A549 (cell line): ENCODE measurements around the gene ADAM12. TPM values are rescaled to one million over a fixed set of nuclear protein-coding genes. Genes with fewer than 3 reads are reported as not detected.

ENCODE experiments used
- ATAC-seq, 2 experiments: fragments of 200-7000 bp in 1 of 2; fragments of >200 bp in 1 of 2; cut with Nextera tagmentation in 1 of 2; cut with Tn5 transposase in 1 of 2; 3 replicates each; pipeline versions ENCODE4 v1.8.0 to v1.9.1; 2018 to 2020; ENCODE audit warnings: mild to moderate bottlenecking in 1 of 2, moderate library complexity in 1 of 2
- CTCF ChIA-PET: fragments of 300-600 bp; sonication (Branson Sonifier 250); formaldehyde crosslinking; extraction: SDS; loops from one replicate; lab custom pipeline; 2021; ENCODE audit warnings: antibody characterized with exemption, inconsistent platforms; lab: Yijun Ruan, JAX
- POLR2A ChIA-PET: fragments of 350-600 bp; formaldehyde crosslinking; extraction: SDS; loops from one replicate; lab custom pipeline; 2021; ENCODE audit warnings: antibody characterized with exemption, inconsistent platforms; lab: Yijun Ruan, JAX
- DNase-seq, 2 experiments: peaks; one replicate each; pipeline versions ENCODE4 v3.0.0 to v3.0.0-alpha.2; 2011 to 2016; ENCODE audit warnings: low read depth in 1 of 2, low spot score in 1 of 2
- FAIRE-seq: peaks from 2 replicates; lab custom pipeline; 2011; peaks lifted over from hg19 to GRCh38; lab: Jason Lieb, UNC
- H3K27ac ChIP-seq, 2 experiments: fragments of >200 bp; sonication (Bioruptor Twin); formaldehyde crosslinking; 3 replicates each; pipeline ENCODE4 v1.5.1; 2016 to 2017
- H3K4me1 ChIP-seq: fragments of >200 bp; sonication (Bioruptor Twin); formaldehyde crosslinking; 3 replicates; pipeline ENCODE4 v1.6.1; 2016
- H3K4me2 ChIP-seq: fragments of >200 bp; sonication (Bioruptor Twin); formaldehyde crosslinking; 3 replicates; pipeline ENCODE4 v1.6.1; 2016
- H3K4me3 ChIP-seq: fragments of >200 bp; sonication (Bioruptor Twin); formaldehyde crosslinking; 3 replicates; pipeline ENCODE4 v1.5.1; 2016
- H3K9me3 ChIP-seq: fragments of >200 bp; sonication (Bioruptor Twin); formaldehyde crosslinking; 3 replicates; pipeline ENCODE4 v1.6.1; 2016
- ATOH8 ChIP-seq: fragments of 250-450 bp; sonication (Bioruptor Pico); IDR thresholded peaks from 2 replicates; pipeline ENCODE4 v1.5.0; 2020; ENCODE audit warnings: low read depth, mild to moderate bottlenecking, moderate library complexity
- CEBPB ChIP-seq, 2 experiments: fragments of >200 bp in 1 of 2; sonication (Bioruptor Twin) in 1 of 2; formaldehyde crosslinking in 1 of 2; IDR thresholded peaks; 2 replicates each; pipeline ENCODE4 v1.6.1; 2012 to 2016
- CHD4 ChIP-seq: fragments of 200-600 bp; sonication (generic); IDR thresholded peaks from 2 replicates; pipeline ENCODE4 v1.6.1; 2016; ENCODE audit warnings: antibody characterized with exemption, mild to moderate bottlenecking, borderline replicate concordance
- CTCF ChIP-seq: fragments of >200 bp; sonication (Bioruptor Twin); formaldehyde crosslinking; IDR thresholded peaks from 3 replicates; pipeline ENCODE4 v1.5.1; 2016
- FOSB ChIP-seq: fragments of 250-450 bp; sonication (Bioruptor Pico); IDR thresholded peaks from 2 replicates; pipeline ENCODE4 v1.5.0; 2020; ENCODE audit warnings: mild to moderate bottlenecking, moderate library complexity
- FOSL2 ChIP-seq, 2 experiments: fragments of 450-650 bp in 1 of 2; fragments of >200 bp in 1 of 2; sonication (Bioruptor Twin) in 1 of 2; formaldehyde crosslinking; IDR thresholded peaks; 2 replicates each; pipeline versions ENCODE4 v1.5.0 to v1.6.1; 2016 to 2020; ENCODE audit warnings: mild to moderate bottlenecking in 1 of 2, moderate library complexity in 1 of 2
- FOXS1 ChIP-seq: fragments of 250-450 bp; sonication (Bioruptor Pico); IDR thresholded peaks from 2 replicates; pipeline ENCODE4 v1.5.0; 2020; ENCODE audit warnings: mild to moderate bottlenecking, moderate library complexity
- GATA3 ChIP-seq: IDR thresholded peaks from 2 replicates; pipeline ENCODE4 v1.6.1; 2012; ENCODE audit warnings: borderline replicate concordance
- JUNB ChIP-seq: fragments of >200 bp; sonication (Bioruptor Twin); formaldehyde crosslinking; IDR thresholded peaks from 2 replicates; pipeline ENCODE4 v1.6.1; 2016
- KDM5A ChIP-seq: fragments of 200-600 bp; sonication (generic); IDR thresholded peaks from 2 replicates; pipeline ENCODE4 v1.6.1; 2016; ENCODE audit warnings: antibody characterized with exemption, mild to moderate bottlenecking
- MAFK ChIP-seq: fragments of 450-650 bp; IDR thresholded peaks from 2 replicates; pipeline ENCODE4 v1.6.1; 2014; ENCODE audit not compliant: partially characterized antibody
- MAX ChIP-seq: IDR thresholded peaks from 2 replicates; pipeline ENCODE4 v1.6.1; 2012
- MAZ ChIP-seq: fragments of 150-350 bp; IDR thresholded peaks from 2 replicates; pipeline ENCODE4 v1.6.1; 2014; ENCODE audit warnings: antibody characterized with exemption, low read depth, low read length, borderline replicate concordance
- POLR2AphosphoS2 ChIP-seq: conservative IDR thresholded peaks from 2 replicates; pipeline ENCODE4 v1.6.1; 2012; ENCODE audit warnings: low read length, improper control_type of control experiment, inconsistent platforms
- RAD21 ChIP-seq, 2 experiments: fragments of >200 bp in 1 of 2; sonication (Bioruptor Twin) in 1 of 2; formaldehyde crosslinking in 1 of 2; IDR thresholded peaks in 1 of 2; conservative IDR thresholded peaks in 1 of 2; 2 replicates in 1 of 2; 3 replicates in 1 of 2; pipeline ENCODE4 v1.6.1; 2012 to 2018; ENCODE audit warnings: inconsistent platforms in 1 of 2
- RNF2 ChIP-seq: fragments of 200-600 bp; sonication (generic); IDR thresholded peaks from 2 replicates; pipeline ENCODE4 v1.6.1; 2016; ENCODE audit warnings: low read depth, mild to moderate bottlenecking, antibody characterized with exemption, moderate library complexity, borderline replicate concordance
- SMC3 ChIP-seq: fragments of >200 bp; sonication (Bioruptor Twin); formaldehyde crosslinking; IDR thresholded peaks from 3 replicates; pipeline ENCODE4 v1.6.1; 2018; ENCODE audit warnings: inconsistent platforms
- WGBS: methylation state at CpG from one replicate; pipeline ENCODE4 v1.1.6; 2017; ENCODE audit errors: missing lambda C conversion rate; 5-methylcytosine and 5-hydroxymethylcytosine counted together
- polyA plus RNA-seq, 4 experiments: library from polyadenylated mRNA; depleted of rRNA in 3 of 4; stranded (reverse); fragments of >200 nt; fragmentation: RNase III in 1 of 4; extraction: RNeasy Plus Mini Kit Qiagen cat#74134 plus additional on column Dnase treatment in 1 of 4; gene quantifications; 2 replicates in 3 of 4; 3 replicates in 1 of 4; pipeline ENCODE4 v1.2.3, GENCODE V29; 2011 to 2017
- TF ChIP-seq, protein P1 (sequence below): fragments of 200-600 bp; sonication (generic); IDR thresholded peaks from 2 replicates; pipeline ENCODE4 v1.6.1; 2016; ENCODE audit warnings: antibody characterized with exemption, mild to moderate bottlenecking, moderate library complexity

The ADAM12 gene
- polyA plus RNA-seq, 2 of the 4 experiments (the other 2 are of a cell fraction) = 1.6 to 4.8 TPM

GRCh38 chr10:126387041-126387921 is 996 bp downstream of the ADAM12 start:
- 5% methylated on average over 42 of the region's 50 CpGs for WGBS
- H3K4me1 ChIP-seq = no peaks in the 10 kb centered on the region
- peak; percentile 85 to 90 for ATAC-seq
- CTCF ChIA-PET = interaction anchor here (0.6 to 3.3 kb wide), 49 partner anchors 10 to 533 kb away, joined by 3 to 41 read pairs (median 4); no protein-coding TSS in a partner anchor
- POLR2A ChIA-PET = interaction anchor here (1.1 kb wide), 1 partner anchor 117 kb away, joined by 3 read pairs; no protein-coding TSS in a partner anchor
- TF ChIP-seq, protein P1, sequence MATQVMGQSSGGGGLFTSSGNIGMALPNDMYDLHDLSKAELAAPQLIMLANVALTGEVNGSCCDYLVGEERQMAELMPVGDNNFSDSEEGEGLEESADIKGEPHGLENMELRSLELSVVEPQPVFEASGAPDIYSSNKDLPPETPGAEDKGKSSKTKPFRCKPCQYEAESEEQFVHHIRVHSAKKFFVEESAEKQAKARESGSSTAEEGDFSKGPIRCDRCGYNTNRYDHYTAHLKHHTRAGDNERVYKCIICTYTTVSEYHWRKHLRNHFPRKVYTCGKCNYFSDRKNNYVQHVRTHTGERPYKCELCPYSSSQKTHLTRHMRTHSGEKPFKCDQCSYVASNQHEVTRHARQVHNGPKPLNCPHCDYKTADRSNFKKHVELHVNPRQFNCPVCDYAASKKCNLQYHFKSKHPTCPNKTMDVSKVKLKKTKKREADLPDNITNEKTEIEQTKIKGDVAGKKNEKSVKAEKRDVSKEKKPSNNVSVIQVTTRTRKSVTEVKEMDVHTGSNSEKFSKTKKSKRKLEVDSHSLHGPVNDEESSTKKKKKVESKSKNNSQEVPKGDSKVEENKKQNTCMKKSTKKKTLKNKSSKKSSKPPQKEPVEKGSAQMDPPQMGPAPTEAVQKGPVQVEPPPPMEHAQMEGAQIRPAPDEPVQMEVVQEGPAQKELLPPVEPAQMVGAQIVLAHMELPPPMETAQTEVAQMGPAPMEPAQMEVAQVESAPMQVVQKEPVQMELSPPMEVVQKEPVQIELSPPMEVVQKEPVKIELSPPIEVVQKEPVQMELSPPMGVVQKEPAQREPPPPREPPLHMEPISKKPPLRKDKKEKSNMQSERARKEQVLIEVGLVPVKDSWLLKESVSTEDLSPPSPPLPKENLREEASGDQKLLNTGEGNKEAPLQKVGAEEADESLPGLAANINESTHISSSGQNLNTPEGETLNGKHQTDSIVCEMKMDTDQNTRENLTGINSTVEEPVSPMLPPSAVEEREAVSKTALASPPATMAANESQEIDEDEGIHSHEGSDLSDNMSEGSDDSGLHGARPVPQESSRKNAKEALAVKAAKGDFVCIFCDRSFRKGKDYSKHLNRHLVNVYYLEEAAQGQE = no peak
- TF ChIP-seq FOSB (no peak), MAZ (no peak), SMC3 (peak; percentile 82), RAD21 (conservative IDR thresholded peaks at IDR 0.05 in 1 of 2, IDR thresholded peaks at IDR 0.05 in 1 of 2) (peak; percentile 84 to 94), CEBPB (IDR thresholded peaks at IDR 0.05) (no peak), CTCF (peak; percentile 70), GATA3 (peak; percentile 17; the same call in 1 of the 2 replicates), KDM5A (no peak), RNF2 (peak; percentile 35; the same call in 1 of the 2 replicates)
- DNase-seq = peak; percentile 66 to 70
- H3K4me2 ChIP-seq = peak overlapping the region; percentile 100
- H3K4me3 ChIP-seq = peak overlapping the region; percentile 61
- H3K9me3 ChIP-seq = peaks cover 15% of the 10 kb centered on the region; the same call in 1 of the 3 replicates
- no peak for FAIRE-seq
- H3K27ac ChIP-seq = peak overlapping the region; percentile 63 to 93

- CTCF ChIA-PET = interaction anchor here (0.6 to 1.7 kb wide), 8 partner anchors 117 to 450 kb away, joined by 3 to 7 read pairs (median 4); no protein-coding TSS in a partner anchor
- ATAC-seq (peak in 1 of 2 experiments; percentile 16; a peak in 1 of 6 replicates), DNase-seq (peak in 1 of 2 experiments; percentile 32), FAIRE-seq (no peak)
- H3K4me1 ChIP-seq = no peaks in the 10 kb centered on the region
- POLR2A ChIA-PET = no interaction called here
- peaks cover 16% of the 10 kb centered on the region; the same call in 1 of the 3 replicates for H3K9me3 ChIP-seq
- no peak overlapping the region for H3K4me3 ChIP-seq
- H3K4me2 ChIP-seq = no peak overlapping the region
- H3K27ac ChIP-seq = peak overlapping the region in 1 of 2 experiments; percentile 22; a peak in 1 of 6 replicates
- TF ChIP-seq CEBPB (IDR thresholded peaks at IDR 0.05) (peak; percentile 6 to 52; a peak in 2 of 4 replicates), CHD4 (no peak), FOSL2 (IDR thresholded peaks at IDR 0.05) (no peak), FOSL2 (CRISPR knock-in tag; IDR thresholded peaks at IDR 0.05) (peak; percentile 36), ATOH8 (CRISPR knock-in tag) (no peak), JUNB (peak; percentile 48; the same call in 1 of the 2 replicates), MAZ (no peak), POLR2AphosphoS2 (no peak), FOXS1 (CRISPR knock-in tag) (no peak), MAFK (peak; percentile 37), MAX (no peak)
- TF ChIP-seq, all 56 proteins: peak for 4
- WGBS = 28% methylated on average over 5 of the region's 5 CpGs
Observed at GRCh38 chr10:126384269-126384873, 3.9 kb downstream of the ADAM12 start.
